WTC11 (cell line): Measurements from ENCODE around the gene PSEN2. TPM values are rescaled to one million over a fixed set of nuclear protein-coding genes. Genes with fewer than 3 reads are reported as not detected.

Experiments used
- FOXP4 ChIP-seq: sonication (generic); formaldehyde crosslinking; IDR thresholded peaks from 2 replicates; pipeline ENCODE4 v1.8.0; 2022; ENCODE audit warnings: mild to moderate bottlenecking, missing genetic modification reagents
- HMGA2 ChIP-seq: fragments of 250-450 bp; sonication (Bioruptor Pico); IDR thresholded peaks from 2 replicates; pipeline ENCODE4 v1.4.0; 2021; ENCODE audit warnings: mild to moderate bottlenecking, moderate library complexity
- NFATC4 ChIP-seq: fragments of 250-450 bp; sonication (Bioruptor Pico); IDR thresholded peaks from 2 replicates; pipeline ENCODE4 v1.9.0; 2021; ENCODE audit warnings: mild to moderate bottlenecking
- SP1 ChIP-seq: sonication (generic); formaldehyde crosslinking; conservative IDR thresholded peaks from 2 replicates; pipeline ENCODE4 v1.8.1; 2022; ENCODE audit warnings: missing genetic modification reagents
- ZNF281 ChIP-seq: sonication (generic); formaldehyde crosslinking; IDR thresholded peaks from 2 replicates; pipeline ENCODE4 v1.8.0; 2023; ENCODE audit warnings: mild to moderate bottlenecking, missing genetic modification reagents
- ZNF512 ChIP-seq: sonication (generic); formaldehyde crosslinking; IDR thresholded peaks from 2 replicates; pipeline ENCODE4 v1.8.1; 2022; ENCODE audit warnings: missing genetic modification reagents, borderline replicate concordance
- ZNF532 ChIP-seq: fragments of 250-450 bp; sonication (Bioruptor Pico); IDR thresholded peaks from 2 replicates; pipeline ENCODE4 v1.9.0; 2021; ENCODE audit warnings: mild to moderate bottlenecking, borderline replicate concordance
- total RNA-seq: library from RNA; stranded (reverse); gene quantifications from 3 replicates; pipeline ENCODE4 v1.2.3, GENCODE V29; 2021
- TF ChIP-seq, protein P1 (sequence below): sonication (generic); formaldehyde crosslinking; IDR thresholded peaks from 2 replicates; pipeline ENCODE4 v1.8.1; 2023; ENCODE audit warnings: mild to moderate bottlenecking, missing genetic modification reagents
- TF ChIP-seq, protein P2 (sequence below): sonication (generic); formaldehyde crosslinking; IDR thresholded peaks from 2 replicates; pipeline ENCODE4 v1.8.0; 2022; ENCODE audit warnings: missing genetic modification reagents

The PSEN2 gene
- total RNA-seq, 1 experiment from 2014 or later = 18.4 TPM

GRCh38 chr1:226902601-226903000 is 32.2 kb downstream of the PSEN2 start (continued):
- TF ChIP-seq, protein P1, sequence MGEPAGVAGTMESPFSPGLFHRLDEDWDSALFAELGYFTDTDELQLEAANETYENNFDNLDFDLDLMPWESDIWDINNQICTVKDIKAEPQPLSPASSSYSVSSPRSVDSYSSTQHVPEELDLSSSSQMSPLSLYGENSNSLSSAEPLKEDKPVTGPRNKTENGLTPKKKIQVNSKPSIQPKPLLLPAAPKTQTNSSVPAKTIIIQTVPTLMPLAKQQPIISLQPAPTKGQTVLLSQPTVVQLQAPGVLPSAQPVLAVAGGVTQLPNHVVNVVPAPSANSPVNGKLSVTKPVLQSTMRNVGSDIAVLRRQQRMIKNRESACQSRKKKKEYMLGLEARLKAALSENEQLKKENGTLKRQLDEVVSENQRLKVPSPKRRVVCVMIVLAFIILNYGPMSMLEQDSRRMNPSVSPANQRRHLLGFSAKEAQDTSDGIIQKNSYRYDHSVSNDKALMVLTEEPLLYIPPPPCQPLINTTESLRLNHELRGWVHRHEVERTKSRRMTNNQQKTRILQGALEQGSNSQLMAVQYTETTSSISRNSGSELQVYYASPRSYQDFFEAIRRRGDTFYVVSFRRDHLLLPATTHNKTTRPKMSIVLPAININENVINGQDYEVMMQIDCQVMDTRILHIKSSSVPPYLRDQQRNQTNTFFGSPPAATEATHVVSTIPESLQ (CRISPR knock-in tag) = no peak
- TF ChIP-seq HMGA2 (CRISPR knock-in tag) = no peak
- TF ChIP-seq, protein P2, sequence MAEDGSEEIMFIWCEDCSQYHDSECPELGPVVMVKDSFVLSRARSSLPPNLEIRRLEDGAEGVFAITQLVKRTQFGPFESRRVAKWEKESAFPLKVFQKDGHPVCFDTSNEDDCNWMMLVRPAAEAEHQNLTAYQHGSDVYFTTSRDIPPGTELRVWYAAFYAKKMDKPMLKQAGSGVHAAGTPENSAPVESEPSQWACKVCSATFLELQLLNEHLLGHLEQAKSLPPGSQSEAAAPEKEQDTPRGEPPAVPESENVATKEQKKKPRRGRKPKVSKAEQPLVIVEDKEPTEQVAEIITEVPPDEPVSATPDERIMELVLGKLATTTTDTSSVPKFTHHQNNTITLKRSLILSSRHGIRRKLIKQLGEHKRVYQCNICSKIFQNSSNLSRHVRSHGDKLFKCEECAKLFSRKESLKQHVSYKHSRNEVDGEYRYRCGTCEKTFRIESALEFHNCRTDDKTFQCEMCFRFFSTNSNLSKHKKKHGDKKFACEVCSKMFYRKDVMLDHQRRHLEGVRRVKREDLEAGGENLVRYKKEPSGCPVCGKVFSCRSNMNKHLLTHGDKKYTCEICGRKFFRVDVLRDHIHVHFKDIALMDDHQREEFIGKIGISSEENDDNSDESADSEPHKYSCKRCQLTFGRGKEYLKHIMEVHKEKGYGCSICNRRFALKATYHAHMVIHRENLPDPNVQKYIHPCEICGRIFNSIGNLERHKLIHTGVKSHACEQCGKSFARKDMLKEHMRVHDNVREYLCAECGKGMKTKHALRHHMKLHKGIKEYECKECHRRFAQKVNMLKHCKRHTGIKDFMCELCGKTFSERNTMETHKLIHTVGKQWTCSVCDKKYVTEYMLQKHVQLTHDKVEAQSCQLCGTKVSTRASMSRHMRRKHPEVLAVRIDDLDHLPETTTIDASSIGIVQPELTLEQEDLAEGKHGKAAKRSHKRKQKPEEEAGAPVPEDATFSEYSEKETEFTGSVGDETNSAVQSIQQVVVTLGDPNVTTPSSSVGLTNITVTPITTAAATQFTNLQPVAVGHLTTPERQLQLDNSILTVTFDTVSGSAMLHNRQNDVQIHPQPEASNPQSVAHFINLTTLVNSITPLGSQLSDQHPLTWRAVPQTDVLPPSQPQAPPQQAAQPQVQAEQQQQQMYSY (CRISPR knock-in tag) = no peak
- TF ChIP-seq SP1 = no peak
- no peak for TF ChIP-seq FOXP4 (CRISPR knock-in tag)
- TF ChIP-seq ZNF512 (CRISPR knock-in tag) = no peak
- TF ChIP-seq ZNF532 (CRISPR knock-in tag) = no peak
- no peak for TF ChIP-seq NFATC4 (CRISPR knock-in tag)
- TF ChIP-seq ZNF281 = no peak
